GM18511 (cell line): Measurements from ENCODE around the gene ZNF592.

Source experiments
- ATAC-seq: cut with Tn5 transposase; IDR thresholded peaks from one replicate; pipeline ENCODE4 v1.9.1; 2021; ENCODE audit warnings: mild to moderate bottlenecking, moderate library complexity; ENCODE audit not compliant: unreplicated experiment

ZNF592 gene

DNA sequence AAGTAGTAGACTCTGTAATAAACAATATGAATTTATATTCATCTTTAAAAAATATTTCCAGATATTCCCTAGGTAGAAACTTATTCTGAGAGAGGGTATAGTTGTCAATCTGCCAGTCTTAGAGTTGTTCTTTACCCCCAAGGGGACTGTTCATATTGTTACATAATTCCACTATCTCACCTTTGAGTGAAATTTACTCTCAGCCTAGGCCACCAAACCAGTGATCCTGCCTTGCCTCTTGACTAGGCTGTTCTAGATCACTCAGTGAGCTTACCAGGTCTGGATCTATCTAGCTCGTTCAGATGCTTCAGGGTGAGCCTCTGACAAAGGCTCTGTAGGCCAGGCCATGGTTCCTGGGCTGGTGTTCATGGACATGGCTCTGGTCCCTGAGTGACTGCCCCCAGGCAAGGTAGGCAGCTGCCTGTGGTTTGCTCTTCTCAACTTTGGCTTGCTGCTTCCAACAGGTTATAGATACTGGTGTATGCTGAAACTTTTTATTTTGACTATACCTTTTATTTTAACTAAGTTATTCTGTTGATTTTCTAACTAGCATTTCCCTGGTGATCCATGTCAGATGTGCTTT is 27.6 kb downstream of the ZNF592 start:
- ATAC-seq: no peak

DNA sequence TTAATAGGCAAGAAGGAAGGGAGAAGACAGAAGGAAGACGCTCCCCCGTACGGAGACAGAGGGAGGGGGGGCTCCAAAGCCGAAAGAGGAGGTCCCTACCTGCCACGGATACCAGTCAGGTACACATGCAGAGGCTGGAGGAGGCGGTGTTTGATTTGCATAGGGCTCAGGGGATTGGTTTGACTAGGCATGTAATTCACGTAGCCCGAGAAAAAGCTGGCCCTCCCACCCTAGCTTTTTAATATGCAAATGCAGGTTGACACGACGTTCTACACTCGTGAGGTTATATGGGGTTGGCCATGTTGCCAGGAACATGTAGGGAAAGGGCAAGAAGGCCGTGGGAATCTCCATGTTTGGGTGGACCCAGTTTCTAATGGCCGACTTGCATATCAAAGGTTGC is 29.8 kb downstream of the ZNF592 start:
- no peak for ATAC-seq

DNA sequence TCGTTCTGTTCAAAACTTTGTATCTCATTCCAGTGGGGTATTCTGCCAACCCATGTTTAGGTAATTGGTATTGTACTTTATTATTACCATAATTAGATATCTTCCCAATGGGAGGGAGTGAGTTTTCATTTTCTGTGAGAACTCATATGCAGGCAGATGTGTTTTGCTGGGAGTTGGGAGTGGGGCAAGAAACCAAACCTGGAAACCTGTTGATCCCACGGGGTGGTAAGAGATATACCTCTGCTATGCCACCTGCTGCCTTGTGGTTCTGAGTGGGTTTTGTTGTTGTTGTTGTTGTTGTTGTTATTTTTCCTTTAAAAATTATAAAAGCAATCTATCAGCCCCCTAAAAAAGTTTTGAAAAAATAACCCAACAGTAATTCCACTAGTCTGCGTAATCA is 32.1 kb downstream of the ZNF592 start:
- ATAC-seq: no peak

DNA sequence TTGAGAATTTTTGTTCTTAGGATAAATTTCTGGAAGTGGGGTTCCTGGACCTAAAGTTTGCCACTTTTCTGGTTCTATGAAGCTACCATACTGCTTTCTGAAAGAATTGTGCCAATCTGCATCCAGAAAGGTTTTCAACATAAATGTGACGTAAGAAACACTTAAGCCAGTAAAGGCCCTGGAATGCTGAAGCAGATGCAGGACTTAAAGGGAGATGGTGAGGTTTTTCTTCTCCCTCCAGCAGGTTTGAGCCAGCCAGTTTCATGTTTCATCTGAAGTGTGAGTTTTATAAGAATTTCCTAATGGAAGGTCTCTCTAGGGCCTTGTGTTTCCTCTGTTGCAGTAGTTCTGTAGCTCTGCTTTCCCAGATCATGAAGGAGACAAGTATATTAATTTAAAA is 33.1 kb downstream of the ZNF592 start:
- no peak for ATAC-seq

DNA sequence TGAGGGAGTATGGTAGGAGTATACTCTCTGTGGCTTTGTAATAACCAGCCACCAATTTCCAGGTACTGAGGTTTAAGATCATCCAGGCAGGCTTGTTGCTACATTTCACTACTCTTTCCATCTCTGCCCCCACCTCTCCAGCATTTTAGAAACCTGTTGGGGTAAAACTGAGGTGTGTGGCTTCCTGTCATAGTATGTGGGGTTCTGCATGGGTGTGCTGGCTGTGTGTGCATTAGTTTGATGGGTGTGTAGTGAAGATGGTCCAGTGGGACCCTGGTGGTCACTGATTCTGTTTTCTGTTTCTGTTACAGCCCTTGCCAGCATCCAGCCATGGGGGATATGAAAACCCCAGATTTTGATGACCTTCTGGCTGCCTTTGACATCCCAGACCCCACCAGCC is 34.0 kb downstream of the ZNF592 start:
- no peak for ATAC-seq

DNA sequence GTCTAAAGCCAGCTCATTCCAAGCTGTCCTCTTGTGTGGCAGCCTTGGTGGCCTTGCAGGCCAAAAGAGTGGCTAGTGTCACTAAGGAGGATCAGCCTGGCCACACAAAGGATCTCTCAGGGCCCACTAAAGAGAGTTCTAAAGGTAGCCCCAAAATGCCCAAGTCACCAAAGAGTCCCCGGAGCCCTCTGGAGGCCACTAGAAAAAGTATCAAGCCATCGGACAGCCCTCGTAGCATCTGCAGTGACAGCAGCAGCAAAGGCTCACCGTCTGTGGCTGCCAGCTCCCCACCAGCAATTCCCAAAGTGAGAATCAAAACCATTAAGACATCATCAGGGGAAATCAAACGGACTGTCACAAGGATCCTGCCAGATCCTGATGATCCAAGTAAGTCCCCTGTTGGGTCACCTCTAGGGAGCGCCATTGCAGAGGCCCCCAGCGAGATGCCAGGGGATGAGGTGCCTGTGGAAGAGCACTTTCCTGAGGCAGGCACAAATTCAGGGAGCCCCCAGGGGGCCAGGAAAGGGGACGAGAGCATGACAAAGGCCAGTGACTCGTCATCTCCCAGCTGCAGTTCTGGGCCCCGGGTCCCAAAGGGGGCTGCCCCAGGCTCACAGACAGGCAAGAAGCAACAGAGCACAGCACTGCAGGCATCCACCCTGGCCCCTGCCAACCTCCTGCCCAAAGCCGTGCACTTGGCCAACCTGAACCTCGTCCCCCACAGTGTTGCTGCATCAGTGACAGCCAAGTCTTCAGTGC is 35.3 kb downstream of the ZNF592 start:
- ATAC-seq: no peak

DNA sequence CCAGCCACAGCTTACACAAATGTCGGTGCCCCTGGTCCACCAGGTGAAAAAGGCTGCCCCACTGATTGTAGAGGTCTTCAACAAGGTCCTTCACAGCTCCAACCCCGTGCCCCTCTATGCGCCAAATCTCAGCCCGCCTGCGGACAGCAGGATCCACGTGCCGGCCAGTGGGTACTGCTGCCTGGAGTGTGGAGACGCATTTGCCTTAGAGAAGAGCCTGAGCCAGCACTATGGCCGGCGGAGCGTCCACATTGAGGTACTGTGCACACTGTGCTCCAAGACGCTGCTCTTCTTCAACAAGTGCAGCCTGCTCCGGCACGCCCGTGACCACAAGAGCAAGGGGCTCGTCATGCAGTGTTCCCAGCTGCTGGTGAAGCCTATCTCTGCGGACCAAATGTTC is 35.9 kb downstream of the ZNF592 start:
- ATAC-seq: no peak

DNA sequence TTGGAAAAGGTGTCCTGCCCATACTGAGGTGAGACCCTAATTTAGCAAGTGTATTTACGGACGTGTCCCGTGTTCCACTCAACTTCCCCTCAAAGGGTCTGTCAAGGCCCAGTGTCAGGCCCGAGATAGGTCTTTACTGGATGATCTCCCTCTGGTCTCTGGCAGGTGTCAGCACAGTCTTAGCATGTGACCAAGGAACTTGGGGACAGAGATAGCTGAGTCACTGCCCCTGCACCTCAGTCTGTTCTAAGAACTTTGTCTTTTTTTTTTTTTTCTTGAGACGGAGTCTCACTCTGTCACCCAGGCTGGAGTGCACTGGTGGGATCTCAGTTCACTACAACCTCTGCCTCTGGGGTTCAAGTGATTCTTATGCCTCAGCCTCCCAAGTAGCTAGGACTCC is 36.7 kb downstream of the ZNF592 start:
- ATAC-seq: no peak

DNA sequence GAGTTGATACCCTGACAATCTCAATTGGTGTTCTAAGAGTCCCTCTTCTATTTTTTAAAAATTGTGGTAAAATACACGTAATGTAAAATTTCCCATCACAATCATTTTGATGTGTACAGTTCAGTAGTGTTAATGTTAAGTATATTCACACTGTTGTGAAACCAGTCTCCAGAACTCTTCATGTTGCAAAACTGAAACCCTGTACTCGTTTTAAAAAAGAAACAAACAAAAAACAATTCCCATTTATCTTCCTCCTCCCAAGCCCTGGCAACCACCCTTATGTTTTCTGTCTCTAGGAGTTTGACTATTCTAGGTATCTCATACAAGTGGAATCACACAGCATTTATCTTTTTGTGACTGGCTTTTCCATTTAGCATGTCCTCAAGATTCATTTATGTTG is 40.1 kb downstream of the ZNF592 start:
- no peak for ATAC-seq

DNA sequence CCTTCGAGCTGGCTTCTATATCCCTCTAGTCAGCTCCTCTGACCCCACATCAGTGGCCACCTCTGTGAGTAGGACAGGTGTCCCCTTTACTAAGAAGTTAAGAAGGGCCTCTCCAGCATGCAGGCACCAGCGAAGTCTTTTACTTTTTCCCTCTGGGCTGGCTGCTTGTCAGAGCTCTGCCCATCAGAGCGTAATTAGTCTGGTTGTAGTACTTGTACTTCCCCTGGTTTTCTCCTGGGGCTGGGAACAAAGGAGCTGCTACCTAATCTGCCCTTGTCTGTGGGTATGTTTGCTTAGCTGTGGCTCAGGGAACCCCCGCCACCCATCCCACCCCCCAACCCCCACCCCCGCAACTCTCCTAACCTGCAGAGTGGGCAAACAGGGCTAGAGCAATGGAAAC is 41.4 kb downstream of the ZNF592 start:
- ATAC-seq: no peak

DNA sequence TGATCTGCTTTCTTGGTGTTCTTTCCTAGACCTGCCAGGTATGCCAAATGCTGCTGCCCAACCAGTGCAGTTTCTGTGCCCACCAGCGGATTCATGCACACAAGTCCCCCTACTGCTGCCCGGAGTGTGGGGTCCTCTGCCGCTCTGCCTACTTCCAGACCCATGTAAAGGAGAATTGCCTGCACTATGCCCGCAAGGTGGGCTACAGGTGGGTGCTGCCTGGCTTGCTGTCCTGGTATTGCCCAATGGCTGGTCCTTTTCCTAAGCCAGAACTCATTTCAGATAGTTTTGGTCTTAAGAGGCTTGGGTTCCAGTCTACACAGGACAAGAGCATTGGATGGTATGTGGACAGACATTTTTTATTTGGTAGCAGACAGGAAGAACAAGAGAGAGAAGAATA is 42.3 kb downstream of the ZNF592 start:
- no peak for ATAC-seq

DNA sequence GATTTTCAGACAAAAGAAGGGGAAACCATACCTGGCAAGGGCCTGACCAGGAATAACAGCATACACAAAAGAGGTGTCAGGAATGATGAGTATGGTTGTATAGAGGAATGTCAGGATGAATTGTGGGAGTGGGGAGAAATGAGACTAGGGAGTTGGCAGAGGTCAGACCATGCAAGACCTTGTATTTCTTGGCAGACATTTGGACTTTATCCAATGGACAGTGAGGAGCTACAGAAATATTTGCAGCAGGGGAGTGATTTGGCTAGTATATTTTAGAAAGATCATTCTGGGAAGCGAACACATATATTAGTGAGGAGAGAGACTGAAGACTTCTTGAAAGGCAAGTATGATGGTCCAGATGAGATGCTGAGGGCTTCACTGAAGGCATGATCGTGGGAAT is 43.4 kb downstream of the ZNF592 start:
- ATAC-seq: no peak

DNA sequence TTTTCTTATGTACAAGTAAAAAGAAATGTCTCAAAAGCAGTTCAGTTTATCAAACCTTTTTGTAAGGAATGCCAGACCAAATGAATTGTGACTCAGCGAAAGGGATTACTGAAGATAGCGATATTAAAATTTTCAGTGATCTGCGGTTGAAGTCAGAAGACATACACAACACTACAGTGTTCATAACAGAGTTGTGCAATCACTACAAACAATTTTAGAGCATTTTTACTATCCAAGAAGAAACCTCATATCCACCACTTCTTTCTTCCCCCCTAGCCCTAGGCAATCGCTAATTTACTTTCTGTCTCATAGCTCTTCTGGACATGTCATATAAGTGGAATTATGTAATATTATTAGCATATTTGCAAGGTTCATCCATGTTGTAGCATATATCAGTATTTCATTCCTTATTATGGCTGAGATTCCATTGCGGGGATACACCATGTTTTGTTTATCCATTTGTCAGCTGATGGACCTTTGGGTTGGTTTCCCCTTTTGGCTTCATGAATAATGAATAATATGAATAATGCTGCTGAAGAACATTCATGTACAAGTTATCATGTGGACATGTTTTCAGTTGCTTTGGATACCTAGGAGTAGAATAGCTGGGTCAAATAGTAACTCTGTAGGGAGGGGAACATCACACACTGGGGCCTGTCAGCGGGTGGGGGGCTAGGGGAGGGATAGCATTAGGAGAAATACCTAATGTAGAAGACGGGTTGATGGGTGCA is 45.2 kb downstream of the ZNF592 start:
- ATAC-seq: no peak

DNA sequence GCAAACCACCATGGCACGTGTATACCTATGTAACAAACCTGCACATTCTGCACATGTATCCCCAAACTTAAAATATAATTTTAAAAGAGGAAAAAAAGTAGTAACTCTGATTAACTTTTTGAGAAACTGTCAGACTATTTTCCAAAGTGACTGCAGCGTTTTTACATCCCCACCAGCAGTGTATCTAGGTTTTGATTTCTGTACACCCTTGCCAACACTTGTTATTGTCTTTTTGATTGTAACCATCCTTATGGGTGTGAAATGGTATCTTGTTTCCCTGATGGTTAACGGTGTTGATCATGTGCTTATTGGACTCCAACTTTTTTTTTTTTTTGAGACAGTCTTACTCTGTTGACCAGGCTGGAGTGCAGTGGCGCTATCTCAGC is 45.8 kb downstream of the ZNF592 start:
- ATAC-seq: no peak

DNA sequence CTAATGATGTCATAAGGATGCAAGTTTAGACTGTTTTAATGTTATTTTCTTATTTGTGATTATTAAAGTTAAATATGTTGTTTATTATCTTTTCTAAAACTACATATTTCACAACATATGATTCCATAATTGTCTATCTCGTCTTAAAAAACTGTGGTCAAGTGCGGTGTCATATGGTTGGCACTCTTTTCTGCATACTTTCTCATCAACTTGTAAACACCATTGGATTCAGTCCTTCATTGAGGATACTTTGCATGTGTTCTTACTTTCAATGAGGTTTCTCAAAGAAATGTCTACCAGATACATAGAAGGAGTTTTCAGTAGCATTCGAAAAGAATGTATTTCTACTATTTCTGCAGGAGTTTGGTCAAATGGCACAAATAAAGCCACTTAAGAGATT is 46.8 kb downstream of the ZNF592 start:
- no peak for ATAC-seq

DNA sequence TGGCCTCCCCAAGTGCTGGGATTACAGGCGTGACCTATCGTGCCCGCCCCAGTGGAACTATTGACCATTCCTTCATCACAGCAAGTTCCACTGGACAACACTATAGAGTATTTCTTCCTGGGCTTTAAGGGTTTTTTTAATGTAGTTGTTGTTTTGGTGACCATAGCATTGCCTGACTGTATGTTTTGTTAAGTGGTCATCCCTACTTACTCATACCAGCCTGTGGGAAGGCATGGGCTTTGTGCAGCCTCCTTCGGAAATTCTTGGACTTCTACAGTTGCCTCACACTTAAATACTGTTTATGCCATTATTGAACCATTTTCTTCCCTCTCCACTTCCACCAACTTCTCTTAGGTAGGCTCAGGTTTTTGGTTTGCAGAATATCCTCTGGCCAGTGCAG is 48.8 kb downstream of the ZNF592 start:
- ATAC-seq: no peak

DNA sequence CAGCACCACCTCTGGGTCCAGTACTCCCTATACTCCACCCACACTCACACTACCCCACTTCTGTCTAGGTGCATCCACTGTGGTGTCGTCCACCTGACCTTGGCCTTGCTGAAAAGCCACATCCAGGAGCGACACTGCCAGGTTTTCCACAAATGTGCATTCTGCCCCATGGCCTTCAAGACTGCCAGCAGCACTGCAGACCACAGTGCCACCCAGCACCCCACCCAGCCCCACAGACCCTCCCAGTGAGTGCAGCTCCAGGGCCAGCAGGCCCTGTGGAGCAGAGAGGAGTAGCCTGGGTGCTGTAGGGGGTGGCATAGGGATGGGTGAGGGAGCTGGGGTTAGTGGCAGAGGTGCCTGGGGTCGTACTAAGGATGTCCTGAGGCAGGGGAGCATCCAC is 49.4 kb downstream of the ZNF592 start:
- ATAC-seq: no peak

DNA sequence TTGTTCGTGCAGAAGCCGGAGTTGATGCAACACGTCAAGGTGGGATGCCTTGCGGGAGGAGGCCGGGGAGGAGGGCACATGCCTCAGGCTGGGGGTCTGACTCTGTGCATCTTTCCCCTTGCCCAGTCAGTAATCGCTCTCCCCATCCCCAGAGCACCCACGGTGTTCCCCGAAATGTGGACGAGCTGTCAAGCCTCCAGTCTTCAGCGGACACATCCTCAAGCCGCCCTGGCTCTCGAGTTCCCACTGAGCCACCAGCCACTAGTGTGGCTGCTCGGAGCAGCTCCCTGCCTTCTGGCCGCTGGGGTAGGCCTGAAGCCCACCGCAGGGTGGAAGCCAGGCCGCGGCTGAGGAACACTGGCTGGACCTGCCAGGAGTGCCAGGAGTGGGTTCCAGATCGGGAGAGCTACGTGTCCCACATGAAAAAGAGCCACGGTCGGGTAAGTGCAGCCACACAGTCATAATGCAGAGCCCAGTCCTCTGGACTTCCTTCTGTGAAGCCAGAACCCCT is 50.1 kb downstream of the ZNF592 start:
- ATAC-seq: no peak

DNA sequence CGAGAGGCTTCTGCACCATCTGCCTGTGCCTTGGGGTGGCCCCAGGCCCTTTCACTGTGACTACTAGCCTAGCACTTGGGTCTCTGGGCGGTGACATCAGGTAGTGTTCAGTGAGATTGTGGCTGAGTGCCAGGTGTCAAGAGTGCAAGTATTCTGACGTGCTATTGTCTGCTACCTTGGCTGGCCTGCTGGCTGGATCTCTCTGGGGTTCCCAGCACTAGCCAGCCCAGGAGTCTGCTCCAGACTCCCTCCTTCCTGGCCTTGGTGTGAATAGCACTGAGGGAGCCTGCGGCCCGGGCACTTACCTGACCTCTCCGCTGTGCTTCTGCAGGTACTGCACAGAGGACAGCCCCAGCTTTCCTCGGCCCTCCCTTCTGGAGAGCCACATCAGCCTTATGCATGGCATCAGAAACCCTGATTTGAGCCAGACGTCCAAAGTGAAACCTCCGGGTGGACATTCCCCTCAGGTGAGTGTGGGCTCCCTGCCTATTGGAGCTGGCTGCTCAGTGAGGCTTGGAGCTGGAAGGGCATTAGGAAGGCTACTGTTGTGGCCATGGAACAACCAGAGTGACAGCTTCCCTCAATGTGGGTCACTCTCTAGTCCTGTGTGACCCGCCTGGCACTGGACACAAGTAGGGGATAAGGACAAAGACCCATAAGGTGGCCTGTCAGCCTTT is 51.3 kb downstream of the ZNF592 start:
- ATAC-seq: no peak

DNA sequence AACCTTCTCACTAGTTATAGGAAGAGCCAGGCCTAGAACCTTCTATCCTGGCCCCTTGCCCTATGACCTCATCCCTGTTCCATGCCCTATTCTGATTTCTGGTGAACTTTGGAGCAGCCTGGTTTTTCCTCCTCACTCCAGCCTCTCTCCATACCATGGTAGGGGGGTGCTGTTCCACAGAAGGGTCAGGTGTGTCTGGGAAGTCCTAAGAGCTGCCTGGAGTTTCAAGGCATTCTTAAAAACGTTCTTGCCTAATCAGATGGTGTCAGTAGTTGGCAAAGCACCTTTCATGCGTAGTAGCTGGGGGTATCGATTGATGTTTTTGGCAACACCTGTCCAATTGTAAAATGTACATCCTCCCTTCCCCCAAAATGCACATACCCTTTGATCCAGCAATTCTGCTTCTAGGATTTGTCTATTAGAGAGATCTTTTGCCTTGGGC is 52.0 kb downstream of the ZNF592 start:
- no peak for ATAC-seq
